ENCODE measurements around the gene C1orf50. TPM values are rescaled to one million over a fixed set of nuclear protein-coding genes. Genes with fewer than 3 reads are reported as not detected.

Gene C1orf50
- total RNA-seq, 4 donors from 2014 or later, result 2.8 to 14.7 (median 5.4) TPM

GRCh38 chr1:42736152-42736551, 30.9 kb upstream of the C1orf50 start:
- ATAC-seq (no peak), DNase-seq (no peak)
- H3K27ac ChIP-seq, result no peak overlapping the region
- TF ChIP-seq, protein P1, sequence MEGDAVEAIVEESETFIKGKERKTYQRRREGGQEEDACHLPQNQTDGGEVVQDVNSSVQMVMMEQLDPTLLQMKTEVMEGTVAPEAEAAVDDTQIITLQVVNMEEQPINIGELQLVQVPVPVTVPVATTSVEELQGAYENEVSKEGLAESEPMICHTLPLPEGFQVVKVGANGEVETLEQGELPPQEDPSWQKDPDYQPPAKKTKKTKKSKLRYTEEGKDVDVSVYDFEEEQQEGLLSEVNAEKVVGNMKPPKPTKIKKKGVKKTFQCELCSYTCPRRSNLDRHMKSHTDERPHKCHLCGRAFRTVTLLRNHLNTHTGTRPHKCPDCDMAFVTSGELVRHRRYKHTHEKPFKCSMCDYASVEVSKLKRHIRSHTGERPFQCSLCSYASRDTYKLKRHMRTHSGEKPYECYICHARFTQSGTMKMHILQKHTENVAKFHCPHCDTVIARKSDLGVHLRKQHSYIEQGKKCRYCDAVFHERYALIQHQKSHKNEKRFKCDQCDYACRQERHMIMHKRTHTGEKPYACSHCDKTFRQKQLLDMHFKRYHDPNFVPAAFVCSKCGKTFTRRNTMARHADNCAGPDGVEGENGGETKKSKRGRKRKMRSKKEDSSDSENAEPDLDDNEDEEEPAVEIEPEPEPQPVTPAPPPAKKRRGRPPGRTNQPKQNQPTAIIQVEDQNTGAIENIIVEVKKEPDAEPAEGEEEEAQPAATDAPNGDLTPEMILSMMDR (IDR thresholded peaks at IDR 0.05 in 4 of 5, conservative IDR thresholded peaks at IDR 0.05 in 1 of 5), result no peak
- no peak for TF ChIP-seq POLR2A (IDR thresholded peaks at IDR 0.05)
- in situ Hi-C loops (cut with MboI; ENCODE audit: low sequenced_read_pairs in 4 of 4), result loop anchor here in 1 of 4 donors (25.0 kb wide), 2 partner anchors 174 to 599 kb away; no protein-coding TSS in a partner anchor
- no peaks in the 10 kb centered on the region for H3K36me3 ChIP-seq
- no peak overlapping the region for H3K4me3 ChIP-seq
- no peaks in the 10 kb centered on the region for H3K4me1 ChIP-seq
- H3K27me3 ChIP-seq, result no peaks in the 10 kb centered on the region
- intact Hi-C loops (cut with DNase I; ENCODE audit: low total_unique reads), result no loop called here
- no peaks in the 10 kb centered on the region for H3K9me3 ChIP-seq

DNA sequence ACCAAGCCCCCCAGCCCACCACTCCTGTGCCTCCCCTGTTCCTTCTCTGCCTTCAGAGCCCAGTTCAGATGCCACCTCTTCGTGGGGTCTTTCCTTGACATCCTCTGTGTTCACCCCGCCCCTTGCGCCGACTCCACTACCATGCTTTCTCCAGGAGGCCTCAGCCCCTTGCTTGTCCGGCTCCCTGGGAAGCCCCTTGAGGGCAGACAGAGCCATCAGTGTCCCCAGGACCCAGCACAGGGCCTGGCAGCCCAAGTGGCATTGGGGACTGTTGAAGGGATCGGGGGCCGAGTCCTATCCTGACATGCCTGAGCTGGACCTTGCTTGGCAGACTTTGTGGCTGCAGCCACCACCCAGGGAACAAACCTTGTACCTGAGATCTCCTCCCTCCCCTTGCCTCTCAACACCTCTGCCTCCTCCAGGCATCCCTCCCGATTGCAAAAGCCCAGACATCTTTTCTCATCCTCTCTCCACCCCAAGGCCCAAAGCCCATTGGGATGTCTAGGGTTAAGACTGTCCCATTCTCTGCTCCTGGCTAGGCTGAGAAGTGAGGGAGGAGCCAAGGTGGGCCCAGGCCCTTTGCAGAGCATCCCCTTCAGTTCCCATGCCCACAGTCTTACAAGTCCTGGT, 30.4 kb upstream of the C1orf50 start:
- Histone ChIP-seq H3K4me3 (no peak overlapping the region), H3K36me3 (no peaks in the 10 kb centered on the region), H3K27ac (no peak overlapping the region), H3K9me3 (no peaks in the 10 kb centered on the region), H3K27me3 (no peaks in the 10 kb centered on the region), H3K4me1 (no peaks in the 10 kb centered on the region)
- in situ Hi-C loops (cut with MboI; ENCODE audit: low sequenced_read_pairs in 4 of 4) (loop anchor here in 1 of 4 donors (25.0 kb wide), 2 partner anchors 174 to 599 kb away; no protein-coding TSS in a partner anchor), intact Hi-C loops (cut with DNase I; ENCODE audit: low total_unique reads) (no loop called here)
- DNase-seq (no peak), ATAC-seq (no peak)
- TF ChIP-seq POLR2A (IDR thresholded peaks at IDR 0.05), result no peak
- TF ChIP-seq, protein P1 (IDR thresholded peaks at IDR 0.05 in 4 of 5, conservative IDR thresholded peaks at IDR 0.05 in 1 of 5), result no peak

GRCh38 chr1:42737257-42737656, 29.8 kb upstream of the C1orf50 start:
- TF ChIP-seq POLR2A (IDR thresholded peaks at IDR 0.05), result no peak
- TF ChIP-seq, protein P1 (IDR thresholded peaks at IDR 0.05 in 4 of 5, conservative IDR thresholded peaks at IDR 0.05 in 1 of 5), result no peak
- H3K27me3 ChIP-seq, result no peaks in the 10 kb centered on the region
- H3K4me3 ChIP-seq, result no peak overlapping the region
- in situ Hi-C loops (cut with MboI; ENCODE audit: low sequenced_read_pairs in 4 of 4), result loop anchor here in 1 of 4 donors (25.0 kb wide), 2 partner anchors 175 to 600 kb away; no protein-coding TSS in a partner anchor
- ATAC-seq (no peak), DNase-seq (no peak)
- intact Hi-C loops (cut with DNase I; ENCODE audit: low total_unique reads), result no loop called here
- no peaks in the 10 kb centered on the region for H3K9me3 ChIP-seq
- no peaks in the 10 kb centered on the region for H3K4me1 ChIP-seq
- H3K27ac ChIP-seq, result no peak overlapping the region
- no peaks in the 10 kb centered on the region for H3K36me3 ChIP-seq

- Histone ChIP-seq H3K36me3 (no peaks in the 10 kb centered on the region), H3K4me3 (no peak overlapping the region), H3K9me3 (no peaks in the 10 kb centered on the region), H3K27ac (no peak overlapping the region), H3K4me1 (no peaks in the 10 kb centered on the region), H3K27me3 (no peaks in the 10 kb centered on the region)
- intact Hi-C loops (cut with DNase I; ENCODE audit: low total_unique reads), result no loop called here
- no peak for DNase-seq
- in situ Hi-C loops (cut with MboI; ENCODE audit: low sequenced_read_pairs in 4 of 4), result loop anchor here in 1 of 4 donors (25.0 kb wide), 2 partner anchors 176 to 601 kb away; no protein-coding TSS in a partner anchor
- TF ChIP-seq, protein P1 (IDR thresholded peaks at IDR 0.05 in 4 of 5, conservative IDR thresholded peaks at IDR 0.05 in 1 of 5), result no peak
- TF ChIP-seq POLR2A (IDR thresholded peaks at IDR 0.05), result no peak
- ATAC-seq, result no peak
Measured at GRCh38 chr1:42737986-42738677, 28.9 kb upstream of the C1orf50 start.
